ENCODE results near the gene UCK2.
A peak's percentile ranks its signal among the peaks of the same experiment; 100 is the strongest.
"Not testable (repeated sequence)": the region's sequence is repeated elsewhere in the genome, so short reads cannot be mapped to it uniquely, and the experiment has no call there.

Gene UCK2

GRCh38 chr1:165827268-165828102, at the start of gene UCK2:
UCK2 (plus strand) TSS chr1:165827614; CDS start chr1:165827834, 220 bp downstream.
- H3K4me3 ChIP-seq, result peak within 1 kb of the TSS; percentile 90
- peak within 1 kb of the TSS; percentile 78 to 91 for H3K27ac ChIP-seq
- TF ChIP-seq, protein P1, sequence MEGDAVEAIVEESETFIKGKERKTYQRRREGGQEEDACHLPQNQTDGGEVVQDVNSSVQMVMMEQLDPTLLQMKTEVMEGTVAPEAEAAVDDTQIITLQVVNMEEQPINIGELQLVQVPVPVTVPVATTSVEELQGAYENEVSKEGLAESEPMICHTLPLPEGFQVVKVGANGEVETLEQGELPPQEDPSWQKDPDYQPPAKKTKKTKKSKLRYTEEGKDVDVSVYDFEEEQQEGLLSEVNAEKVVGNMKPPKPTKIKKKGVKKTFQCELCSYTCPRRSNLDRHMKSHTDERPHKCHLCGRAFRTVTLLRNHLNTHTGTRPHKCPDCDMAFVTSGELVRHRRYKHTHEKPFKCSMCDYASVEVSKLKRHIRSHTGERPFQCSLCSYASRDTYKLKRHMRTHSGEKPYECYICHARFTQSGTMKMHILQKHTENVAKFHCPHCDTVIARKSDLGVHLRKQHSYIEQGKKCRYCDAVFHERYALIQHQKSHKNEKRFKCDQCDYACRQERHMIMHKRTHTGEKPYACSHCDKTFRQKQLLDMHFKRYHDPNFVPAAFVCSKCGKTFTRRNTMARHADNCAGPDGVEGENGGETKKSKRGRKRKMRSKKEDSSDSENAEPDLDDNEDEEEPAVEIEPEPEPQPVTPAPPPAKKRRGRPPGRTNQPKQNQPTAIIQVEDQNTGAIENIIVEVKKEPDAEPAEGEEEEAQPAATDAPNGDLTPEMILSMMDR (IDR thresholded peaks at IDR 0.05), result no peak
- DNase-seq (ENCODE audit: low spot score), result peak; percentile 80

GRCh38 chr1:165778197-165778596, 49.2 kb upstream of the UCK2 start:
- not testable (repeated sequence) for DNase-seq (ENCODE audit: low spot score); H3K4me3 ChIP-seq; H3K27ac ChIP-seq

GRCh38 chr1:165783519-165783918, 43.9 kb upstream of the UCK2 start:
- DNase-seq (ENCODE audit: low spot score); H3K27ac ChIP-seq; H3K4me3 ChIP-seq: not testable (repeated sequence)

DNA sequence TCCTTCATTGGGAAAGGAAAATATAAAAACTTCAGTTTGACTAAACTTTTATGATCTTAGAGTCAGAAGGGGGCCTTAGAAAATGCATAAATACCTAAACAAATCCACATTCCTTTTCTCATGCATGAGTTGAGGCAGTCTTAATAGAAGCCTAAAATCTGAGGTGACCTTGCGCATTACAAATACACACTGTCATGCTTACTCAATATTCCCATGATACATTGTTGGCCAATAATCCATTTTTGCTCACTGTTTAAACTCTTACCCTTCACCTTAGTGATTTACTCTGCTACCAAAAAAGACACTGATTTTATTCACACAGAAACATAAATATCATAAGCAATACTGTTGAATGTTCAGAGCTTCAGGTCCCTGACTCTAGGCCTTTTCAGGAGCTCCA, 39.7 kb upstream of the UCK2 start:
- Histone ChIP-seq H3K4me3 (no peak overlapping the region), H3K27ac (no peak overlapping the region)
- TF ChIP-seq, protein P1 (IDR thresholded peaks at IDR 0.05), result no peak
- no peak for DNase-seq (ENCODE audit: low spot score)

GRCh38 chr1:165793951-165794350, 33.5 kb upstream of the UCK2 start:
- H3K27ac ChIP-seq, result no peak overlapping the region
- no peak for DNase-seq (ENCODE audit: low spot score)
- no peak overlapping the region for H3K4me3 ChIP-seq
- TF ChIP-seq, protein P1 (IDR thresholded peaks at IDR 0.05), result no peak

GRCh38 chr1:165795894-165796293, 31.5 kb upstream of the UCK2 start:
- TF ChIP-seq, protein P1 (IDR thresholded peaks at IDR 0.05), result no peak
- DNase-seq (ENCODE audit: low spot score), result no peak
- H3K27ac ChIP-seq, result no peak overlapping the region
- no peak overlapping the region for H3K4me3 ChIP-seq

- no peak overlapping the region for H3K4me3 ChIP-seq
Observed at GRCh38 chr1:165799387-165799786, 28.0 kb upstream of the UCK2 start.

GRCh38 chr1:165804513-165804912, 22.9 kb upstream of the UCK2 start:
- not testable (repeated sequence) for H3K27ac ChIP-seq; DNase-seq (ENCODE audit: low spot score); H3K4me3 ChIP-seq

More at GRCh38 chr1:165799387-165799786, 28.0 kb upstream of the UCK2 start:
- TF ChIP-seq, protein P1 (IDR thresholded peaks at IDR 0.05), result no peak
- DNase-seq (ENCODE audit: low spot score), result no peak
- H3K27ac ChIP-seq, result no peak overlapping the region

All from coronary artery (tissue), 2 donors.